Measurements from ENCODE around the gene PTGR2. TPM values are rescaled to one million over a fixed set of nuclear protein-coding genes. Genes with fewer than 3 reads are reported as not detected.
"Not testable (repeated sequence)": the region's sequence is repeated elsewhere in the genome, so short reads cannot be mapped to it uniquely, and the experiment has no call there.

The PTGR2 gene
- total RNA-seq, 1 donor from 2014 or later = 37.4 TPM

DNA sequence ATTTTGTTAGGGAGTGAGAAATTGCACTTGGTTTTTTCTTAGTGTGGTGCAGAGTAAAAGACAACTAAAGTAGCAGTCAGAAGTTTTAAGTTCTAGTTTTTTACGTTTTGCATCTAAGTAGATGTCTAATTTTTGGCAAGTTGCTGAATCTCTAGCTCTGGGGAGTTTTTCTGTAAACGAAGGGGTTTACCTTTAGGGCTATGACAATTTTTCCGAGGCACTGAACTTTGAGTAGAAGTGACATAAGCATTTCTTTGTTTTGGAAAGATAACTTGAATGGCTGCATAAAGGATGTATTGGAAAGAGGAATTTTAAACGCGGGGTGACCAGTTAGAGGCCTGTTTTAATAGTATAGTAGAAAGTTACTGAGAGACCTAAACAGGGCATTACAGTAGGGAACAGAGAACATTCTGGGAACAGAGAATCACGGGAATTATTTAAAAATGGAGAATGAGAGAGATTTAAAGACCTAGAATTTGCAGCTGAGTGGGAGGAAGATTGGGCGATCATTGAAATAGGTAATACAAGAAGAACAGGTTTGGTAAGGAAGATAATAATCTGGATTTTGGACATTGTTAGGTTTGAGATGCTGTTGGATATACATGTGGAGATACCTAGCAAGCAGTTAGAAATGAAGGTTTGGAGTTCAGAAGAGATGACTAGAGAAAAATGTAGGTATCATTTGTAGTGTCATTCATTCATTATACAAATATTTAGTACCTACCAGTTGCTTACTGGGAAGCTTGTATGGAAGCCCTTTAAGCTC is 36.2 kb downstream of the PTGR2 start:
- no peak for DNase-seq
- Histone ChIP-seq H3K9me3 (replicated peaks) (no peaks in the 10 kb centered on the region), H3K4me3 (peak overlapping the region; percentile 92), H3K4me1 (peaks cover 44% of the 10 kb centered on the region), H3K36me3 (peaks cover 7% of the 10 kb centered on the region), H3K27me3 (ENCODE audit: low read depth) (no peaks in the 10 kb centered on the region), H3K27ac (replicated peaks) (peak overlapping the region; percentile 94)
- TF ChIP-seq, protein P1, sequence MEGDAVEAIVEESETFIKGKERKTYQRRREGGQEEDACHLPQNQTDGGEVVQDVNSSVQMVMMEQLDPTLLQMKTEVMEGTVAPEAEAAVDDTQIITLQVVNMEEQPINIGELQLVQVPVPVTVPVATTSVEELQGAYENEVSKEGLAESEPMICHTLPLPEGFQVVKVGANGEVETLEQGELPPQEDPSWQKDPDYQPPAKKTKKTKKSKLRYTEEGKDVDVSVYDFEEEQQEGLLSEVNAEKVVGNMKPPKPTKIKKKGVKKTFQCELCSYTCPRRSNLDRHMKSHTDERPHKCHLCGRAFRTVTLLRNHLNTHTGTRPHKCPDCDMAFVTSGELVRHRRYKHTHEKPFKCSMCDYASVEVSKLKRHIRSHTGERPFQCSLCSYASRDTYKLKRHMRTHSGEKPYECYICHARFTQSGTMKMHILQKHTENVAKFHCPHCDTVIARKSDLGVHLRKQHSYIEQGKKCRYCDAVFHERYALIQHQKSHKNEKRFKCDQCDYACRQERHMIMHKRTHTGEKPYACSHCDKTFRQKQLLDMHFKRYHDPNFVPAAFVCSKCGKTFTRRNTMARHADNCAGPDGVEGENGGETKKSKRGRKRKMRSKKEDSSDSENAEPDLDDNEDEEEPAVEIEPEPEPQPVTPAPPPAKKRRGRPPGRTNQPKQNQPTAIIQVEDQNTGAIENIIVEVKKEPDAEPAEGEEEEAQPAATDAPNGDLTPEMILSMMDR (IDR thresholded peaks at IDR 0.05; ENCODE audit: borderline replicate concordance) = no peak
- intact Hi-C loops (cut with micrococcal nuclease) = no loop called here

DNA sequence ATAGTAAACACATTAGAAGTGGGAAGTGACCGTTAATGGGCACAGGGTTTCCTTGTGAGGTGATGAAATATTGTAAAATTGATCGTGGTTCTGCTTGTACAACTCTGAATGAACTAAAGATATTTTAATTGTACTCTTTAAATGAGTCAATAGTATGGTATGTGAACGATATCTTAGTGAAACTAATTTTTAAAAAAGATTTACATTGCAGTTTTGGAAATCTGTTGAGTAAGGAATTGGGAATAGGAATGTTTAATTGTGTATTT is 36.8 kb downstream of the PTGR2 start:
- no peaks in the 10 kb centered on the region for H3K9me3 ChIP-seq (replicated peaks)
- H3K36me3 ChIP-seq = peaks cover 12% of the 10 kb centered on the region
- no peak overlapping the region for H3K4me3 ChIP-seq
- TF ChIP-seq, protein P1 (IDR thresholded peaks at IDR 0.05; ENCODE audit: borderline replicate concordance) = no peak
- intact Hi-C loops (cut with micrococcal nuclease) = no loop called here
- H3K27ac ChIP-seq (replicated peaks) = no peak overlapping the region
- no peak for DNase-seq
- no peaks in the 10 kb centered on the region for H3K27me3 ChIP-seq (ENCODE audit: low read depth)
- H3K4me1 ChIP-seq = peaks cover 44% of the 10 kb centered on the region

DNA sequence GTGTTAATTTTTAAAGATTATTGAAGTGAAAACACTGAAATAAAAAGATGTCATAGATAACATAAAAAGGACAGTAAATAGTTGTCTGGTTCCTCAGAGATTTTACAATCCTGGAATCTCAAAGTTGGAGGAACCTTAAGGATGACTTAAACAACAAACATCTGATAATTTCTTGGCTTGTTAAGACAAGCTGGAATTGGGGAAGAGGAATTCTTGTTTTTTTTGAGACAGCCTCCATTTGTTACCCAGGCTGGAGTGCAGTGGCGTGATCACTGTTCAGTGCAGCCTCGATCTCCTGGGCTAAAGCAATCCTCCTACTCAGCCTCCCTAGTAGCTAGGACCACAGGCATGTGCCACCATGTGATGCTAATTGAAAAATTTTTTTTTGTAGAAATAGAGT is 37.3 kb downstream of the PTGR2 start:
- H3K36me3 ChIP-seq = peaks cover 18% of the 10 kb centered on the region

GRCh38 chr14:73889376-73889775 is 37.7 kb downstream of the PTGR2 start:
- intact Hi-C loops (cut with micrococcal nuclease) = no loop called here
- Histone ChIP-seq H3K9me3 (replicated peaks) (no peaks in the 10 kb centered on the region), H3K27ac (replicated peaks) (no peak overlapping the region), H3K4me1 (peaks cover 44% of the 10 kb centered on the region), H3K4me3 (no peak overlapping the region), H3K27me3 (ENCODE audit: low read depth) (no peaks in the 10 kb centered on the region), H3K36me3 (peaks cover 22% of the 10 kb centered on the region)
- TF ChIP-seq, protein P1 (IDR thresholded peaks at IDR 0.05; ENCODE audit: borderline replicate concordance) = no peak
- DNase-seq = no peak

More for the DNA sequence above, 37.3 kb downstream of the PTGR2 start:
- no peak for DNase-seq
- intact Hi-C loops (cut with micrococcal nuclease) = no loop called here
- Histone ChIP-seq H3K4me3 (no peak overlapping the region), H3K9me3 (replicated peaks) (no peaks in the 10 kb centered on the region), H3K27me3 (ENCODE audit: low read depth) (no peaks in the 10 kb centered on the region), H3K27ac (replicated peaks) (no peak overlapping the region), H3K4me1 (peaks cover 44% of the 10 kb centered on the region)
- TF ChIP-seq, protein P1 (IDR thresholded peaks at IDR 0.05; ENCODE audit: borderline replicate concordance) = no peak

DNA sequence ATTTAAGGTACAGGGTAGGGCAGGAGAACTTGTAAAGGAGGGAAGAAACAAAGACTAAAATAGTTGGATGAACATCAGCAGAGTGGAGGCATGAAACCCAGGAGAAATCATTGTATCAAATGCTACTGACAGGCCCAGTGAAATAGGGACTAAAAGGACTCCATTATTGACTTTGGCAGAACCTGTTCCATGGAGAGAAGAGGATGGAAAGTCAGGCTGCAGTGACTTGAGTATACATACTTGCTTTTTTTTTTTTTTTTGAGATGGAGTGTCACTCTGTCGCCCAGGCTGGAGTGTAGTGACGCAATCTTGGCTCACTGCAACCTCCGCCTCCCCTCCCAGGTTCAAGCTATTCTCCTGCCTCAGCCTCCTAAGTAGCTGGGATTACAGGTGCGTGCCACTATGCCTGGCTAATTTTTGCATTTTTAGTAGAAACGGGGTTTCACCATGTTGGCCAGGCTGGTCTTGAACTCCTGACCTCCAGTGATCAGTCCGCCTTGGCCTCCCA is 42.6 kb downstream of the PTGR2 start:
- intact Hi-C loops (cut with micrococcal nuclease); H3K4me1 ChIP-seq; DNase-seq; H3K9me3 ChIP-seq (replicated peaks); H3K27ac ChIP-seq (replicated peaks); H3K4me3 ChIP-seq; H3K27me3 ChIP-seq (ENCODE audit: low read depth): not testable (repeated sequence)
- peaks cover 70% of the 10 kb centered on the region for H3K36me3 ChIP-seq

DNA sequence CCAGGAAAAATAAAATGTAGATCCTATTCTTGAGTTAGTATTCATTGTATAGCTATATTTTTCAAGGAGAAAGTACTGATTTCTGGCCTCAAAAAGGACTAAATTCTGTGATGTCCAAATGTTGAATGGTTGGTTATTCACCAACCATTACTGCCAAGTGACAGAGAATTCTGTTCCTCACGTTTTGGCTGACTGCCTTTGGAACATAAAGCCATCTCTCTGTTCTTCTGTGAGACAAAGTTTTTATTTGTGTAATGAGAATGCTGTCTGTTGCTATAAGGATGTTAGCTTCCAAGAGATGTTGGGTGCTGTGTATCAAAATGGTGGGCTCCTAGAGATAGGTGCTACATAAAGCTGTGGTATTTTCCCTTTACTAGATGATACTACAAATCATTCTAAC is 44.3 kb downstream of the PTGR2 start:
- DNase-seq = no peak
- no peak overlapping the region for H3K4me3 ChIP-seq
- no peak overlapping the region for H3K27ac ChIP-seq (replicated peaks)
- TF ChIP-seq, protein P1 (IDR thresholded peaks at IDR 0.05; ENCODE audit: borderline replicate concordance) = no peak
- H3K36me3 ChIP-seq = peaks cover 87% of the 10 kb centered on the region
- no peaks in the 10 kb centered on the region for H3K9me3 ChIP-seq (replicated peaks)
- intact Hi-C loops (cut with micrococcal nuclease) = no loop called here
- H3K4me1 ChIP-seq = no peaks in the 10 kb centered on the region
- no peaks in the 10 kb centered on the region for H3K27me3 ChIP-seq (ENCODE audit: low read depth)

Data from left ventricle myocardium inferior (tissue), 1 donor.